Right lobe of liver (tissue), 6 donors: ENCODE results near the gene ZMYND12. TPM values are rescaled to one million over a fixed set of nuclear protein-coding genes. Genes with fewer than 3 reads are reported as not detected.

ENCODE experiments used
- ATAC-seq, 4 donors: fragments of 200-7000 bp; cut with Tn5 transposase; one replicate each; pipeline ENCODE4 v1.9.1; 2020; ENCODE audit warnings: mild to moderate bottlenecking in 4 of 4, moderate library complexity in 4 of 4
- DNase-seq, 3 donors: peaks; one replicate each; pipeline ENCODE4 v3.0.0-alpha.2; 2020
- H3K27ac ChIP-seq, 3 donors: fragments of 200-600 bp; one replicate each; pipeline ENCODE4 v1.8.0; 2022
- H3K27me3 ChIP-seq, 2 donors: fragments of 200-600 bp; one replicate each; pipeline ENCODE4 v1.8.0; 2022
- H3K36me3 ChIP-seq, 4 donors: fragments of 200-600 bp; sonication (generic) in 1 of 4; one replicate each; pipeline versions ENCODE4 v1.5.1 to v1.8.0; 2017 to 2022; ENCODE audit warnings: control low read depth in 1 of 4
- H3K4me1 ChIP-seq, 4 donors: fragments of 200-600 bp; sonication (generic) in 1 of 4; one replicate each; pipeline versions ENCODE4 v1.5.1 to v1.8.0; 2017 to 2022; ENCODE audit warnings: control low read depth in 1 of 4
- H3K4me3 ChIP-seq, 3 donors: fragments of 200-600 bp; one replicate each; pipeline ENCODE4 v1.8.0; 2022
- H3K9me3 ChIP-seq, 4 donors: fragments of 200-600 bp; sonication (generic) in 1 of 4; one replicate each; pipeline versions ENCODE4 v1.5.1 to v1.8.0; 2017 to 2022; ENCODE audit warnings: control low read depth in 1 of 4
- CTCF ChIP-seq, 4 donors: fragments of 200-600 bp in 3 of 4; fragments of 450-650 bp in 1 of 4; IDR thresholded peaks; one replicate each; pipeline versions ENCODE4 v1.5.1 to v1.8.0; 2016 to 2022; ENCODE audit warnings: antibody characterized with exemption in 4 of 4, mild to moderate bottlenecking in 2 of 4
- POLR2A ChIP-seq: fragments of 450-650 bp; IDR thresholded peaks from one replicate; pipeline ENCODE4 v1.6.1; 2017; ENCODE audit warnings: antibody characterized with exemption, mild to moderate bottlenecking
- WGBS: methylation state at CpG from one replicate; pipeline ENCODE4 v1.1.6; 2018; ENCODE audit warnings: low coverage, low lambda C conversion rate; ENCODE audit not compliant: insufficient coverage; ENCODE audit errors: missing lambda C conversion rate; 5-methylcytosine and 5-hydroxymethylcytosine counted together
- intact Hi-C, 2 donors: fragments of 100-400 bp; cut with DNase I; formaldehyde crosslinking; loops; one replicate each; pipeline versions ENCODE4 v1.11.2 to v1.14.1; 2022
- total RNA-seq, 6 experiments: library from RNA; depleted of rRNA in 2 of 6; stranded (reverse); fragments of >200 nt in 2 of 6; fragmentation: NEBNext Ultra II Directional in 3 of 6; extraction: Animal tissue kit (Norgen Biotek cat#: 25700) in 3 of 6; gene quantifications; one replicate each; pipeline versions ENCODE4 v1.1.0 to v1.2.4, GENCODE V29; 2016 to 2023
- donor health status: DM: no; HTN: yes; CAD: no.
- donor health status: DM: no; HTN: no; CAD: no.
- donor health status: DM: no; HTN: no; CAD: no.
- donor health status: DM: no; HTN: yes; CAD: no.
- donor health status: DM: no; HTN: yes; CAD: no.

Gene ZMYND12
- total RNA-seq, 6 experiments from 2014 or later, result 1.5 to 7.3 (median 2.6) TPM

GRCh38 chr1:42417166-42417565 is 38.7 kb downstream of the ZMYND12 start:
- ATAC-seq (no peak), DNase-seq (no peak)
- Histone ChIP-seq H3K27ac (no peak overlapping the region), H3K27me3 (no peaks in the 10 kb centered on the region), H3K4me1 (peaks cover 0 to 6% (median 0%) of the 10 kb centered on the region in 4 donors), H3K9me3 (no peaks in the 10 kb centered on the region), H3K4me3 (no peak overlapping the region), H3K36me3 (no peaks in the 10 kb centered on the region)
- TF ChIP-seq CTCF (IDR thresholded peaks at IDR 0.05) (no peak), POLR2A (no peak)
- 40% methylated on average over 1 of the region's 3 CpGs for WGBS
- intact Hi-C loops, result no loop called here

- Histone ChIP-seq H3K36me3 (no peaks in the 10 kb centered on the region), H3K9me3 (no peaks in the 10 kb centered on the region), H3K27me3 (no peaks in the 10 kb centered on the region), H3K4me3 (no peak overlapping the region), H3K4me1 (no peaks in the 10 kb centered on the region), H3K27ac (no peak overlapping the region)
- DNase-seq, result no peak
- no peak for ATAC-seq
- intact Hi-C loops, result no loop called here
- TF ChIP-seq CTCF (IDR thresholded peaks at IDR 0.05) (no peak), POLR2A (no peak)
- WGBS, result 77% methylated on average over 8 of the region's 17 CpGs
Observed at GRCh38 chr1:42414551-42415496, 41.0 kb downstream of the ZMYND12 start.

- intact Hi-C loops, result no loop called here
- H3K27me3 ChIP-seq, result no peaks in the 10 kb centered on the region
- no peaks in the 10 kb centered on the region for H3K9me3 ChIP-seq
- TF ChIP-seq CTCF (IDR thresholded peaks at IDR 0.05) (no peak), POLR2A (no peak)
- H3K4me1 ChIP-seq, result no peaks in the 10 kb centered on the region
- WGBS, result 100% methylated on average over 1 of the region's 1 CpG
- ATAC-seq (no peak), DNase-seq (no peak)
- H3K36me3 ChIP-seq, result no peaks in the 10 kb centered on the region
- H3K4me3 ChIP-seq, result no peak overlapping the region
- no peak overlapping the region for H3K27ac ChIP-seq
Observed at GRCh38 chr1:42403880-42404400, 51.9 kb downstream of the ZMYND12 start.

GRCh38 chr1:42399315-42400100 is 56.3 kb downstream of the ZMYND12 start:
- 67% methylated on average over 3 of the region's 10 CpGs for WGBS
- no peak for ATAC-seq

More at GRCh38 chr1:42399315-42400100, 56.3 kb downstream of the ZMYND12 start:
- H3K27me3 ChIP-seq, result no peaks in the 10 kb centered on the region
- TF ChIP-seq POLR2A (no peak), CTCF (IDR thresholded peaks at IDR 0.05) (no peak)
- no peaks in the 10 kb centered on the region for H3K4me1 ChIP-seq
- H3K9me3 ChIP-seq, result no peaks in the 10 kb centered on the region
- no peak overlapping the region for H3K4me3 ChIP-seq
- no peaks in the 10 kb centered on the region for H3K36me3 ChIP-seq
- intact Hi-C loops, result no loop called here
- no peak for DNase-seq
- no peak overlapping the region for H3K27ac ChIP-seq
